HG03457 (cell line): Measurements from ENCODE around the gene C19orf38.

ENCODE experiments used
- ATAC-seq: cut with Tn5 transposase; IDR thresholded peaks from one replicate; pipeline ENCODE4 v1.9.1; 2021; ENCODE audit warnings: moderate number of reproducible peaks; ENCODE audit not compliant: unreplicated experiment

C19orf38 gene

GRCh38 chr19:10848230-10848856 lies at the start of gene C19orf38:
C19orf38 (plus strand) TSS chr19:10848415; CDS start chr19:10848509, 94 bp downstream.
- ATAC-seq: no peak

GRCh38 chr19:10800488-10800887 lies 47.7 kb upstream of the C19orf38 start:
- no peak for ATAC-seq

- ATAC-seq: no peak
Observed at GRCh38 chr19:10802479-10802878, 45.7 kb upstream of the C19orf38 start.

- ATAC-seq: no peak
Observed at GRCh38 chr19:10803252-10803651, 45.0 kb upstream of the C19orf38 start.

GRCh38 chr19:10805065-10805757 lies 43.0 kb upstream of the C19orf38 start:
- ATAC-seq: no peak

GRCh38 chr19:10805758-10806247 lies 42.4 kb upstream of the C19orf38 start:
- no peak for ATAC-seq

- no peak for ATAC-seq
Observed at GRCh38 chr19:10808937-10809649, 39.1 kb upstream of the C19orf38 start.

- no peak for ATAC-seq
Observed at GRCh38 chr19:10809651-10810285, 38.4 kb upstream of the C19orf38 start.

GRCh38 chr19:10811391-10812111 lies 36.7 kb upstream of the C19orf38 start:
- no peak for ATAC-seq

GRCh38 chr19:10812196-10812595 lies 36.0 kb upstream of the C19orf38 start:
- no peak for ATAC-seq

- no peak for ATAC-seq
Observed at GRCh38 chr19:10812902-10813404, 35.3 kb upstream of the C19orf38 start.

- ATAC-seq: no peak
Observed at GRCh38 chr19:10815007-10815536, 33.1 kb upstream of the C19orf38 start.

GRCh38 chr19:10815969-10816644 lies 32.1 kb upstream of the C19orf38 start:
- no peak for ATAC-seq

- ATAC-seq: no peak
Observed at GRCh38 chr19:10816691-10817090, 31.5 kb upstream of the C19orf38 start.

- ATAC-seq: no peak
Observed at GRCh38 chr19:10817291-10818038, 30.8 kb upstream of the C19orf38 start.

- no peak for ATAC-seq
Observed at GRCh38 chr19:10818301-10819123, 29.7 kb upstream of the C19orf38 start.

- ATAC-seq: no peak
Observed at GRCh38 chr19:10819124-10820060, 28.8 kb upstream of the C19orf38 start.
